HEK293 (cell line): Measurements from ENCODE around the gene MLLT10.

Experiments used
- MEIS1 ChIP-seq: sonication (generic); formaldehyde crosslinking; IDR thresholded peaks from 2 replicates; pipeline ENCODE4 v1.8.1; 2022; ENCODE audit warnings: missing genetic modification reagents, mild to moderate bottlenecking, borderline replicate concordance
- PATZ1 ChIP-seq: fragments of 450-650 bp; formaldehyde crosslinking; IDR thresholded peaks from 2 replicates; pipeline ENCODE4 v1.5.1; 2016; ENCODE audit warnings: missing biosample characterization, missing genetic modification characterization
- SP7 ChIP-seq: fragments of 450-650 bp; formaldehyde crosslinking; IDR thresholded peaks from 2 replicates; pipeline ENCODE4 v1.5.1; 2016; ENCODE audit warnings: missing biosample characterization, missing genetic modification characterization
- TCF7L2 ChIP-seq: IDR thresholded peaks from 2 replicates; pipeline ENCODE4 v1.6.1; 2011; ENCODE audit warnings: low read depth, mild to moderate bottlenecking, inconsistent platforms, low read length, moderate library complexity, borderline replicate concordance
- WT1 ChIP-seq: fragments of 450-650 bp; formaldehyde crosslinking; IDR thresholded peaks from 2 replicates; pipeline ENCODE4 v1.5.1; 2016; ENCODE audit warnings: missing biosample characterization, missing genetic modification characterization
- ZBTB11 ChIP-seq: fragments of 450-650 bp; formaldehyde crosslinking; conservative IDR thresholded peaks from 2 replicates; pipeline ENCODE4 v1.5.1; 2016; ENCODE audit warnings: low read depth, missing biosample characterization, missing genetic modification characterization
- ZBTB44 ChIP-seq: fragments of 450-650 bp; IDR thresholded peaks from 2 replicates; pipeline ENCODE4 v1.5.1; 2018; ENCODE audit warnings: missing biosample characterization, mild to moderate bottlenecking, missing genetic modification characterization
- ZFHX2 ChIP-seq: fragments of 450-650 bp; formaldehyde crosslinking; conservative IDR thresholded peaks from 2 replicates; pipeline ENCODE4 v1.5.1; 2016; ENCODE audit warnings: missing biosample characterization, missing genetic modification characterization
- ZFP37 ChIP-seq: fragments of 450-650 bp; formaldehyde crosslinking; IDR thresholded peaks from 2 replicates; pipeline ENCODE4 v1.5.1; 2016; ENCODE audit warnings: missing biosample characterization, missing genetic modification characterization
- ZNF350 ChIP-seq: fragments of 450-650 bp; formaldehyde crosslinking; IDR thresholded peaks from 2 replicates; pipeline ENCODE4 v1.5.0; 2017; ENCODE audit warnings: missing biosample characterization, mild to moderate bottlenecking, missing genetic modification characterization
- ZNF366 ChIP-seq: fragments of 450-650 bp; formaldehyde crosslinking; conservative IDR thresholded peaks from 2 replicates; pipeline ENCODE4 v1.5.1; 2016; ENCODE audit warnings: missing biosample characterization, missing genetic modification characterization
- ZNF398 ChIP-seq: fragments of 450-650 bp; formaldehyde crosslinking; IDR thresholded peaks from 2 replicates; pipeline ENCODE4 v1.5.1; 2017; ENCODE audit warnings: missing biosample characterization, missing genetic modification characterization
- ZNF501 ChIP-seq: fragments of 450-650 bp; formaldehyde crosslinking; IDR thresholded peaks from 2 replicates; pipeline ENCODE4 v1.5.1; 2016; ENCODE audit warnings: missing biosample characterization, missing genetic modification characterization
- ZNF513 ChIP-seq: fragments of 450-650 bp; IDR thresholded peaks from 2 replicates; pipeline ENCODE4 v1.5.1; 2018; ENCODE audit warnings: missing biosample characterization, missing genetic modification characterization
- ZNF580 ChIP-seq: fragments of 450-650 bp; formaldehyde crosslinking; IDR thresholded peaks from 2 replicates; pipeline ENCODE4 v1.5.1; 2016; ENCODE audit warnings: missing biosample characterization, missing genetic modification characterization
- ZNF629 ChIP-seq: fragments of 450-650 bp; formaldehyde crosslinking; IDR thresholded peaks from 2 replicates; pipeline ENCODE4 v1.5.1; 2017; ENCODE audit warnings: missing biosample characterization, missing genetic modification characterization
- ZNF639 ChIP-seq: fragments of 450-650 bp; formaldehyde crosslinking; IDR thresholded peaks from 2 replicates; pipeline ENCODE4 v1.5.1; 2016; ENCODE audit warnings: missing biosample characterization, missing genetic modification characterization
- ZNF658 ChIP-seq: fragments of 450-650 bp; formaldehyde crosslinking; IDR thresholded peaks from 2 replicates; pipeline ENCODE4; 2016; ENCODE audit warnings: missing biosample characterization, missing genetic modification characterization
- ZNF660 ChIP-seq: fragments of 450-650 bp; IDR thresholded peaks from 2 replicates; pipeline ENCODE4 v1.5.1; 2018; ENCODE audit warnings: missing biosample characterization, mild to moderate bottlenecking, missing genetic modification characterization
- ZNF704 ChIP-seq: fragments of 450-650 bp; formaldehyde crosslinking; IDR thresholded peaks from 2 replicates; pipeline ENCODE4 v1.5.1; 2016; ENCODE audit warnings: missing biosample characterization, missing genetic modification characterization
- ZNF776 ChIP-seq: fragments of 450-650 bp; formaldehyde crosslinking; IDR thresholded peaks from 2 replicates; pipeline ENCODE4 v1.5.0; 2017; ENCODE audit warnings: missing biosample characterization, missing genetic modification characterization, borderline replicate concordance
- ZNF791 ChIP-seq: fragments of 450-650 bp; formaldehyde crosslinking; IDR thresholded peaks from 2 replicates; pipeline ENCODE4 v1.5.1; 2016; ENCODE audit warnings: missing biosample characterization, missing genetic modification characterization
- ZSCAN16 ChIP-seq: fragments of 450-650 bp; formaldehyde crosslinking; IDR thresholded peaks from 2 replicates; pipeline ENCODE4 v1.5.1; 2016; ENCODE audit warnings: missing biosample characterization, missing genetic modification characterization
- ZSCAN30 ChIP-seq: fragments of 450-650 bp; IDR thresholded peaks from 2 replicates; pipeline ENCODE4 v1.5.1; 2018; ENCODE audit warnings: missing biosample characterization, mild to moderate bottlenecking, missing genetic modification characterization, moderate library complexity

Gene MLLT10

GRCh38 chr10:21517134-21518031 lies 16.6 kb upstream of the MLLT10 start (continued):
- TF ChIP-seq ZBTB11 (tag by site-specific recombination), result 0 out of 2 replicates have a peak, but pooled peaks have one; percentile 25
- TF ChIP-seq ZNF580 (tag by site-specific recombination), result no peak
- peak; percentile 89 for TF ChIP-seq ZNF366 (tag by site-specific recombination)
- peak; percentile 54 for TF ChIP-seq SP7 (tag by site-specific recombination)
- TF ChIP-seq ZNF398 (tag by site-specific recombination), result no peak
- no peak for TF ChIP-seq MEIS1 (CRISPR knock-in tag)
- peak; percentile 74 for TF ChIP-seq ZNF660 (tag by site-specific recombination)
- TF ChIP-seq ZBTB44 (tag by site-specific recombination), result peak; percentile 53; the same call in 1 of the 2 replicates
- no peak for TF ChIP-seq ZNF658 (tag by site-specific recombination)
- TF ChIP-seq PATZ1 (tag by site-specific recombination), result peak; percentile 31; the same call in 1 of the 2 replicates
- no peak; the same call in 1 of the 2 replicates for TF ChIP-seq ZNF639 (tag by site-specific recombination)
- 0 out of 2 replicates have a peak, but pooled peaks have one; percentile 61 for TF ChIP-seq ZFP37
- TF ChIP-seq ZNF791 (tag by site-specific recombination), result no peak
- no peak for TF ChIP-seq ZSCAN30 (tag by site-specific recombination)
- TF ChIP-seq ZNF629 (tag by site-specific recombination), result peak; percentile 59
- TF ChIP-seq WT1 (tag by site-specific recombination), result no peak
- peak; percentile 75; the same call in 1 of the 2 replicates for TF ChIP-seq TCF7L2
- no peak for TF ChIP-seq ZNF350 (tag by site-specific recombination)
- TF ChIP-seq ZNF704 (tag by site-specific recombination), result no peak
- TF ChIP-seq ZNF513, result peak; percentile 4; the same call in 1 of the 2 replicates
- no peak for TF ChIP-seq ZNF776 (tag by site-specific recombination)
- TF ChIP-seq ZNF501 (tag by site-specific recombination), result peak; percentile 35; the same call in 1 of the 2 replicates
- TF ChIP-seq ZFHX2 (tag by site-specific recombination), result peak; percentile 38
- peak; percentile 85; the same call in 1 of the 2 replicates for TF ChIP-seq ZSCAN16
